Central memory CD8-positive, alpha-beta T cell (primary cell): ENCODE measurements around the gene PEX7.
"Not testable (repeated sequence)": the region's sequence is repeated elsewhere in the genome, so short reads cannot be mapped to it uniquely, and the experiment has no call there.

Source experiments
- ATAC-seq: fragments of 150-1000 bp; cut with Tn5 transposase; replicated peaks from 2 replicates; pipeline ENCODE4 v1.10.0; 2022; ENCODE audit warnings: mild to moderate bottlenecking, moderate FRiP score, moderate number of reproducible peaks; ENCODE audit not compliant: poor library complexity, severe bottlenecking; ENCODE audit errors: extremely low read depth
- DNase-seq, 2 donors: peaks; one replicate each; pipeline ENCODE4 v3.0.0; 2021; ENCODE audit warnings: low spot score in 2 of 2
- H3K27ac Mint-ChIP-seq: one replicate; pipeline ENCODE4 v1.8.0; 2022; ENCODE audit warnings: low read depth, mild to moderate bottlenecking, moderate library complexity, mixed read lengths
- H3K27me3 Mint-ChIP-seq: one replicate; pipeline ENCODE4 v1.8.0; 2022; ENCODE audit warnings: mixed read lengths
- H3K36me3 Mint-ChIP-seq: one replicate; pipeline ENCODE4 v1.8.0; 2022; ENCODE audit warnings: mild to moderate bottlenecking, moderate library complexity, mixed read lengths; ENCODE audit not compliant: insufficient read depth
- H3K4me1 Mint-ChIP-seq: one replicate; pipeline ENCODE4 v1.8.0; 2022; ENCODE audit warnings: mixed read lengths
- H3K4me3 Mint-ChIP-seq: one replicate; pipeline ENCODE4 v1.8.0; 2022; ENCODE audit warnings: mild to moderate bottlenecking, moderate library complexity, mixed read lengths
- H3K9me3 Mint-ChIP-seq: one replicate; pipeline ENCODE4 v1.8.0; 2022; ENCODE audit warnings: mixed read lengths

The PEX7 gene

GRCh38 chr6:136822046-136822375, 381 bp upstream of the PEX7 start:
- H3K4me3 Mint-ChIP-seq: peak overlapping the region; percentile 90
- H3K36me3 Mint-ChIP-seq: peaks cover 17% of the 10 kb centered on the region
- peaks cover 18% of the 10 kb centered on the region for H3K27me3 Mint-ChIP-seq
- DNase-seq (no peak), ATAC-seq (no peak)
- no peaks in the 10 kb centered on the region for H3K9me3 Mint-ChIP-seq
- H3K27ac Mint-ChIP-seq: peak overlapping the region; percentile 95
- peaks cover 35% of the 10 kb centered on the region for H3K4me1 Mint-ChIP-seq

- DNase-seq (no peak), ATAC-seq (no peak)
- peak overlapping the region; percentile 95 for H3K27ac Mint-ChIP-seq
- H3K27me3 Mint-ChIP-seq: peaks cover 6% of the 10 kb centered on the region
- peak overlapping the region; percentile 90 for H3K4me3 Mint-ChIP-seq
- peaks cover 22% of the 10 kb centered on the region for H3K36me3 Mint-ChIP-seq
- H3K9me3 Mint-ChIP-seq: no peaks in the 10 kb centered on the region
- peaks cover 42% of the 10 kb centered on the region for H3K4me1 Mint-ChIP-seq
Measured at GRCh38 chr6:136823128-136823660, 802 bp downstream of the PEX7 start.

GRCh38 chr6:136826216-136826615, 3.8 kb downstream of the PEX7 start:
- peaks cover 23% of the 10 kb centered on the region for H3K36me3 Mint-ChIP-seq
- no peaks in the 10 kb centered on the region for H3K27me3 Mint-ChIP-seq
- ATAC-seq (no peak), DNase-seq (no peak)
- H3K27ac Mint-ChIP-seq: no peak overlapping the region
- peaks cover 5% of the 10 kb centered on the region for H3K9me3 Mint-ChIP-seq
- H3K4me1 Mint-ChIP-seq: peaks cover 40% of the 10 kb centered on the region
- H3K4me3 Mint-ChIP-seq: no peak overlapping the region

GRCh38 chr6:136831873-136832562, 9.6 kb downstream of the PEX7 start:
- peaks cover 7% of the 10 kb centered on the region for H3K4me1 Mint-ChIP-seq
- no peak overlapping the region for H3K27ac Mint-ChIP-seq
- H3K4me3 Mint-ChIP-seq: no peak overlapping the region
- DNase-seq (no peak), ATAC-seq (no peak)
- peaks cover 15% of the 10 kb centered on the region for H3K36me3 Mint-ChIP-seq
- no peaks in the 10 kb centered on the region for H3K27me3 Mint-ChIP-seq
- H3K9me3 Mint-ChIP-seq: peaks cover 18% of the 10 kb centered on the region

- H3K27ac Mint-ChIP-seq: no peak overlapping the region
- no peak for DNase-seq
- no peaks in the 10 kb centered on the region for H3K9me3 Mint-ChIP-seq
- peaks cover 3% of the 10 kb centered on the region for H3K36me3 Mint-ChIP-seq
- no peaks in the 10 kb centered on the region for H3K4me1 Mint-ChIP-seq
- no peak overlapping the region for H3K4me3 Mint-ChIP-seq
- no peak for ATAC-seq
- no peaks in the 10 kb centered on the region for H3K27me3 Mint-ChIP-seq
Measured at GRCh38 chr6:136840276-136841001, 18.0 kb downstream of the PEX7 start.

- no peak for ATAC-seq
- no peaks in the 10 kb centered on the region for H3K9me3 Mint-ChIP-seq
- H3K4me3 Mint-ChIP-seq: no peak overlapping the region
- peaks cover under 1% of the 10 kb centered on the region for H3K36me3 Mint-ChIP-seq
- H3K27me3 Mint-ChIP-seq: no peaks in the 10 kb centered on the region
- DNase-seq: no peak
- H3K27ac Mint-ChIP-seq: no peak overlapping the region
- H3K4me1 Mint-ChIP-seq: no peaks in the 10 kb centered on the region
Measured at GRCh38 chr6:136843210-136843609, 20.8 kb downstream of the PEX7 start.

- DNase-seq (no peak), ATAC-seq (no peak)
- H3K4me3 Mint-ChIP-seq: no peak overlapping the region
- H3K9me3 Mint-ChIP-seq: no peaks in the 10 kb centered on the region
- H3K36me3 Mint-ChIP-seq: peaks cover 4% of the 10 kb centered on the region
- H3K27me3 Mint-ChIP-seq: no peaks in the 10 kb centered on the region
- peaks cover 10% of the 10 kb centered on the region for H3K4me1 Mint-ChIP-seq
- H3K27ac Mint-ChIP-seq: no peak overlapping the region
Measured at GRCh38 chr6:136846046-136846445, 23.7 kb downstream of the PEX7 start.

GRCh38 chr6:136846477-136846876, 24.1 kb downstream of the PEX7 start:
- ATAC-seq, H3K4me3 Mint-ChIP-seq, H3K9me3 Mint-ChIP-seq, H3K4me1 Mint-ChIP-seq, DNase-seq, H3K36me3 Mint-ChIP-seq, H3K27ac Mint-ChIP-seq, H3K27me3 Mint-ChIP-seq: not testable (repeated sequence)

GRCh38 chr6:136849979-136850563, 27.7 kb downstream of the PEX7 start:
- H3K9me3 Mint-ChIP-seq, DNase-seq, H3K36me3 Mint-ChIP-seq: not testable (repeated sequence)

GRCh38 chr6:136859430-136859829, 37.0 kb downstream of the PEX7 start:
- no peak for DNase-seq
- peaks cover 5% of the 10 kb centered on the region for H3K4me1 Mint-ChIP-seq
- H3K4me3 Mint-ChIP-seq: no peak overlapping the region
- H3K36me3 Mint-ChIP-seq: peaks cover 5% of the 10 kb centered on the region
- no peak overlapping the region for H3K27ac Mint-ChIP-seq
- no peaks in the 10 kb centered on the region for H3K9me3 Mint-ChIP-seq
- no peak for ATAC-seq
- no peaks in the 10 kb centered on the region for H3K27me3 Mint-ChIP-seq

More at GRCh38 chr6:136849979-136850563, 27.7 kb downstream of the PEX7 start:
- H3K4me3 Mint-ChIP-seq, H3K27ac Mint-ChIP-seq, ATAC-seq, H3K4me1 Mint-ChIP-seq, H3K27me3 Mint-ChIP-seq: not testable (repeated sequence)

- DNase-seq (no peak), ATAC-seq (no peak)
- no peaks in the 10 kb centered on the region for H3K9me3 Mint-ChIP-seq
- H3K27me3 Mint-ChIP-seq: no peaks in the 10 kb centered on the region
- H3K4me1 Mint-ChIP-seq: peaks cover 5% of the 10 kb centered on the region
- no peak overlapping the region for H3K27ac Mint-ChIP-seq
- H3K36me3 Mint-ChIP-seq: peaks cover 1% of the 10 kb centered on the region
- no peak overlapping the region for H3K4me3 Mint-ChIP-seq
Measured at GRCh38 chr6:136860043-136860442, 37.7 kb downstream of the PEX7 start.

- no peak for ATAC-seq
- no peak overlapping the region for H3K27ac Mint-ChIP-seq
- H3K27me3 Mint-ChIP-seq: no peaks in the 10 kb centered on the region
- H3K36me3 Mint-ChIP-seq: peaks cover 4% of the 10 kb centered on the region
- H3K4me3 Mint-ChIP-seq: no peak overlapping the region
- H3K4me1 Mint-ChIP-seq: no peaks in the 10 kb centered on the region
- no peak for DNase-seq
- H3K9me3 Mint-ChIP-seq: no peaks in the 10 kb centered on the region
Measured at GRCh38 chr6:136862662-136863061, 40.3 kb downstream of the PEX7 start.

GRCh38 chr6:136863752-136864151, 41.4 kb downstream of the PEX7 start:
- no peak for DNase-seq
- H3K4me1 Mint-ChIP-seq: no peaks in the 10 kb centered on the region
- H3K4me3 Mint-ChIP-seq: no peak overlapping the region
- H3K27ac Mint-ChIP-seq: no peak overlapping the region
- peaks cover 4% of the 10 kb centered on the region for H3K36me3 Mint-ChIP-seq
- no peaks in the 10 kb centered on the region for H3K9me3 Mint-ChIP-seq
- no peak for ATAC-seq
- H3K27me3 Mint-ChIP-seq: no peaks in the 10 kb centered on the region
